NCI-H2029 (cell line): ENCODE measurements around the gene KCNAB1.
"Not testable (repeated sequence)": the region's sequence is repeated elsewhere in the genome, so short reads cannot be mapped to it uniquely, and the experiment has no call there.

Source experiments
- DNase-seq: peaks from one replicate; lab custom pipeline; 2025; lab: John Stamatoyannopoulos, UW

The KCNAB1 gene

GRCh38 chr3:156176048-156176447 is 55.7 kb downstream of the KCNAB1 start:
- DNase-seq, result peak; percentile 65

DNA sequence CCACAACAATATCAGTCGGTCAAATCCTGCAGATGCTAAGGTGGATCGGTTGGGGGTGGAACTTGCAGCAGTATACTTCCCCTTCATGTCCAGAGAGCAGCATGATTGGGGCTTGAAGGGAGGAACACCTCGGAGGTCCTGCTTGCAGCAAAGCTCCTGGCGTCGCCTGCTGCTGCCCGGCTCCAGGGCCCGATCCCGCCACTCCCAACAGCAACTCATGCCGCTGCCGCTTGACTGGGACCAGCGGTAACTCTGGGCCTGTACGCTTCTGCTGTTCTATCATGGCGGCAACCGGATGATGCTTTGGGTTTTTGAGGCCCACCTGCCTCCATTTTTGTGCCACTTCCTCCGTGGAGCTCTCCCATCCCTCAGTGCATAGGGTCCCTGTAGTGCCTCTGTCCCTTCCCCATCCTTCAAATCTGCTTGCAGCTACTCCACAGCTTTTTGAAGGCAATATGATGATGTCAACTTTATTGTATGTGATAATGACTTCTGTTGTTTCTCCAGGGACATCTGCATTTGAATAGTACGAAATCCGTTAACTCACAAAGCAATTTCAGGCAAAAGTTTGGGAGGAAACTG is 56.3 kb downstream of the KCNAB1 start:
- DNase-seq, result no peak

DNA sequence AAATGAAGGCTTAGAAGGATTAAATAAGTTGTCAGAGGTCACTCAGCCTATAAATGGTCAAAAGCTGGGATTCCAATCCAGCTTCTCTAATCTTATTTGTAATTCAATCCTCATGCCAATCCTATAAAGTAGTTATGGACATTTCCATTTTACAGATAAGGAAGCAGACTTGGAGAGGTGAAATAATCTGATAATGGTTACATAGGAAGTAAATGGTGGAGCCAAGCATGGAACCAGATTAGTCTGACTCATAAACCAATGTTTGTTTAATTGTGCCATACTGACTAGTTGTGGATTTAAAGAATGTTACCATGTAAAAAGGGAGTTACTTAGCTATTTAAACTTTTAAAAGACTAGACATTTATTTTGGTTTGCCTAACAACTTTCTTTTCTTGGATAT is 59.7 kb downstream of the KCNAB1 start:
- DNase-seq, result no peak

DNA sequence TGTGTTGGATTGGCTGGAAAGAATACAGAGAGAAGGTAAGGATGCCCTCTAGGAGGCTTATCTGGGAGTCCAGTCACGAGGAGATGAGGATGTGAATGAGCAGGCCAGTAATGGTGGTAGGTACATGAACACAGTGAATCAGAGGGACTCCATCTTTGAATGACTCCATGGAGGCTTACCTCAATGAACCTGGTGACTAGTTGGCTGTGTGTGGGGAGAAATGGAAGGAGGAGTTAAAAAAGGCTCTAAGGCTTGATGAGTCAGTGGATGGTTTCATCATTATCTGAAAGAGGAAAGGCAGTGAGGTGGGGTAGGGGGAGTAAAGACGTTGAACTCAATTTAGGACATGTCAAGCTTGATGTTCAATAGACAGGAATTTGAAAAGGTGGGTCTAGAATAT is 61.1 kb downstream of the KCNAB1 start:
- no peak for DNase-seq

- no peak for DNase-seq
Measured at GRCh38 chr3:156183396-156183795, 63.0 kb downstream of the KCNAB1 start.

DNA sequence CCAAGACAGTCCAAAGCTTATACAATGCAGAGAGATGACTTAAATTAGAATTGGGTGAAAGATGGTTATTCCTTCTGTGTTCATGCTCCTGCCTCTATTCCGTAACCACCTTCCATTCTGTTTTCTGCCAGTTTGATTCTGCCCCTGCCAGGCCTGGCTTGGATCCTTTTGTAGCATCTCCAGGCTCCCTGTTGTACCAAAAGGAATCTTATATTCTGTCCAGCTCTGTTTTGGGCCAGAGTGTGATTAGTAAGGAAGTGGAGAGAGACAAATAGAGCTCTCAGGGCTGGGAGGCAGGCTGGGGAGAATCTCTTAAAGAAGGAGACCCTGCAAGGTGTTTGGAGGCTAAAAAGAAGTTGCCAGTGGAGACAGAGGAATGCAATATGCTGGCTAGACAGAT is 63.8 kb downstream of the KCNAB1 start:
- no peak for DNase-seq

DNA sequence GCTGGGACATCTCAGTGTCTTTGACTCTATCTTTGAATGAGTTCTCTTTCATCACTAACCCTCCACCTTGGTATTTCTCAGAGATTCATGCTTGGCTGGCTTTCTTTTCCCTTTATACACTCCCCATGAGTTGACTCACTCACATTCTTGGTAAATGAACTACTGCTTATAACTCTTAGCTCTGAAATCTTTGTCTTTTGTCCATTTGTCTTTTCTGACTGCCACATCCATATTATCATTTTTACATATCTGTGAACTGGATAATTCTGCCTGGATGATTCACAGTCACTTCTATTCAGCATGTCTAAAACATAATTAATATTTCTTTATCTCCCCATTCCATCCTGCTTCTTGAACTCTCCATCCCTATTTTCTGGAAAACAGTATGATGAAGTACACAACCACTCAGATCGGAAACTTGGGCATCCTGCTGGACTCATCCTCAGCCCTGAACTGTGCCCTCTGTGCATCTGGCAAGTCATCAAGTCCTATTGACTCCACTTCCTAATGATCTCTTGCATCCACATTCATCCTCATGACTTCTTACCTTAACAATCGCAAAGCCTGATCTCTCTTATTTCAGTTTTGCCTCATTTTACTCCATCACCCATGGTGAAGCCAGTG is 66.9 kb downstream of the KCNAB1 start:
- DNase-seq, result no peak

DNA sequence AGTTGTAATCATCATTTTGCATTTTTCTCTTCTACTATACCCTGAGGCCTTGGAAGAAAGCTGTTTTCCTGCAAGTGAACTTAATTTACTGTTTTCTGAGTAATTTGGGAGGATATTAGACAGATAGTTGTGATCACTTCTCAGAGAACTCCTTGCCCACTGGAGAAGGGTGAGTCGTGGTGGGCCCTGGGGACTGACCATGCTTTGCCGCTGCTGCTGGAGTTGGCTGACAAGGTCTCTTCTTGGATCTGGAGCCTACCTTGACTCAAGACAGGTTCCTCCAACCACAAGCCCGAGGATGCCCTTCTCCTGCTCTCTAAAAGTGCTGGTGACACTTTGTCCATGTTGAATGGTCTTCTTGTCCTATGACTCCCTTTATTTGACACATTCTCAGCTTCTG is 68.4 kb downstream of the KCNAB1 start:
- no peak for DNase-seq

- no peak for DNase-seq
Measured at GRCh38 chr3:156189927-156190326, 69.5 kb downstream of the KCNAB1 start.

- DNase-seq, result not testable (repeated sequence)
Measured at GRCh38 chr3:156194945-156195344, 74.6 kb downstream of the KCNAB1 start.

DNA sequence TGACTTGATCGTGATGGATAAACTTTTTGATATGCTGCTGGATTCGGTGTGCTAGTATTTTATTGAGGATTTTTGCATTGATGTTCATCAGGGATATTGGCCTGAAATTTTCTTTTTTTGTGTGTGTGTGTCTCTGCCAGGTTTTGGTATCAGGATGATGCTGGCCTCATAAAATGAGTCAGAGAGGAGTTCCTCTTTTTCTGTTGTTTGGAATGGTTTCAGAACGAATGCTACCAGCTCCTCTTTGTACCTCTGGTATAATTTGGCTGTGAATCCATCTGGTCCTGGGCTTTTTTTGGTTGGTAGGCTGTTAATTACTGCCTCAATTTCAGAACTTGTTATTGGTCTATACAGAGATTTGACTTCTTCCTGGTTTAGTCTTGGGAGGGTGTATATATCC is 76.8 kb downstream of the KCNAB1 start:
- DNase-seq, result not testable (repeated sequence)

- DNase-seq, result no peak
Measured at GRCh38 chr3:156201411-156202405, 81.3 kb downstream of the KCNAB1 start.

DNA sequence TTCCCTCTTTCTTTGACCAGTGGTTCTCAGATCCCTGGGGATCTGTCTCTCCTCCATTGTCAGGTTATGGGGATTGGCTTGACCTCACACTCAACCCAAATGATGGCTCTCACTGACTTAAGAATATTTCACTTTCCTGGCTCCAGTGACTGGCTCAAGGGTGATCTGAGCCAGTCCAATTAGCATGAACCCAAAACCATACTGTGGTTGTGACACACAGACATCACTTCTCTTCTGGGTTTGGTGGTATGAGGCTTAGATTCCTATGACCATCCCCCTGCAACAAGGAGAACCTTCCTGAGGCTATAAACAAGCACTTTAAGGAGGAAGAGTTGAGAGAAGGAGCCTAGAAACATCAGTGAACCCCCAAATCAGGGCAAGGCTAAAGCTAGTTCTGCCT is 85.8 kb downstream of the KCNAB1 start:
- no peak for DNase-seq

DNA sequence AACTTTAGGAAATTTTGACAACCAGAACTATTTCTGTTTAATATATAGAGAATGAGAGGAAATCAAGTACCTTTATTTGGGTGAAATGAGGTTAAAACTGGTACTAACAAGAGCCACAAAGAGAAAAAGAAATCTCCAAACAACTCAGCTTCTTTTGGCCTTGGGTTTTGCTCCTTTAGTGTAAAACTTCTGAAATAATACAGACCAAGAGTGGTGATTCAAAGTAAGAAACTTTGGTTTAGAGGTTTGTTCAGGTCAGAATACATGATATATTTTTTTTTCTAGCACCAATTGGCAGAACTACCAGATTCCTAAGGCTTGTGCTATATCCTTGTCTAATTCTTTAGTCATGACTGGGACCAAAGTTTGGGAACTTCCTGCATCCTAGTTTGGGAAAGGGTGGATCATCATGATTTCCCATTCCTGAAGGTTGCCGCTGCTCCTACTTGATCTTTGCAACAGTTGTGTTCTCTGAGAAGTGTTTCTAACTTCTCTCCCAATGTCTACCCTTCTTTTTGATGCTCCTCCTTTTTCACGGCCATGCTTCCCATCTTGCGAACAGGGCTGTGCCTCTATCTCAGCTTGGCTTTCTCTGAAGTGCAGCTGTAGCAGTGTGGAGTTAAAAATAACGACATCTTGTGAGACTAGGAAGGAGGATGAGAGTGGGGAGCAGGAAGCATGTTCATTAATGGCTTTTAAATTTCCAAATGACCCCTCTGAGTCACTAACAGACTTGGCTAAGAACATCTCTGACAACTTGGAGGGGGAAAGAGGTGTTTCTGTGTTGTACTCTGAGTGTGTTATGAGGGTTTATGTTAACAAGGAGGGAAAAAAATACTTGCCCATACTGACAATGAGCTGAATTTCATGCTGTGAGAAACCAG is 87.7 kb downstream of the KCNAB1 start:
- DNase-seq, result no peak

GRCh38 chr3:156209631-156210335 is 89.4 kb downstream of the KCNAB1 start:
- DNase-seq, result no peak

- no peak for DNase-seq
Measured at GRCh38 chr3:156211583-156211982, 91.2 kb downstream of the KCNAB1 start.

DNA sequence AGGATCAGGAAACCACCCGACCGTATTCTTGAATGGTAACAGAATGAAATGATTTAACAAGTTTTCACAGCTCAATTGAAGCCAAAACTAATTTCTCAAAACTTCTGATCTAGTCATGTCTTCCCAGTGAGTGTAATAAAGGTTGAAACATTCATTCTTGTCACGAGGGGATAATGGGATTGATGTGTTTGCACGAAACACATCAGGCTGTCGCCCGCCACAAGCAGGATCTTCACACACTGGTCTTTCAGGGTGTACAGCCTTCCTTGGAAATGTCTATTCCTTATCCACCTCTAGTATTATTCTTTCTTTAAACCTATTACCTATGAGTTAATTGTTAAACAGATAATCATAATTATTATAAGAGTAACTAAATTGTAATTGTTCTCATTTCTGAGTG is 94.3 kb downstream of the KCNAB1 start:
- no peak for DNase-seq

GRCh38 chr3:156215751-156216150 is 95.4 kb downstream of the KCNAB1 start:
- DNase-seq, result no peak

- no peak for DNase-seq
Measured at GRCh38 chr3:156216216-156216615, 95.8 kb downstream of the KCNAB1 start.

DNA sequence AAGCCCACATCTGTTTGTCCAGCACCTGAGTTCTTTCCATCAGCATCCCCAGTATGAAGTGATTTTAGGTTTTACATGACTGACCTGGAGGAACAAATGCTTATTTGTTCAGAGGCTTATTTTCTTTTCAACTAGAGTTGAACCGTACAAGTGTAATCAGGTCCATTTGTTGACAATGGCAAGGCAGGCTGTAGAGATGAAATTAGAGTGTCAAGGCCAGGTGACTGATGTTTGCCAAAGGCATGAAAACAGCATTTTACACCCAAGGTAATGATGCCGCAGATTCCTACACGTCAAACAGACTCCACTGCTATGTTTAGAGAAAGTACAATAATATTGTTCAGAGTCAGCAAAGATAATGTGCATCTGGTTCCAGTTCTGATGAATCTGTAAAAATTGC is 96.5 kb downstream of the KCNAB1 start:
- peak; percentile 4 for DNase-seq

DNA sequence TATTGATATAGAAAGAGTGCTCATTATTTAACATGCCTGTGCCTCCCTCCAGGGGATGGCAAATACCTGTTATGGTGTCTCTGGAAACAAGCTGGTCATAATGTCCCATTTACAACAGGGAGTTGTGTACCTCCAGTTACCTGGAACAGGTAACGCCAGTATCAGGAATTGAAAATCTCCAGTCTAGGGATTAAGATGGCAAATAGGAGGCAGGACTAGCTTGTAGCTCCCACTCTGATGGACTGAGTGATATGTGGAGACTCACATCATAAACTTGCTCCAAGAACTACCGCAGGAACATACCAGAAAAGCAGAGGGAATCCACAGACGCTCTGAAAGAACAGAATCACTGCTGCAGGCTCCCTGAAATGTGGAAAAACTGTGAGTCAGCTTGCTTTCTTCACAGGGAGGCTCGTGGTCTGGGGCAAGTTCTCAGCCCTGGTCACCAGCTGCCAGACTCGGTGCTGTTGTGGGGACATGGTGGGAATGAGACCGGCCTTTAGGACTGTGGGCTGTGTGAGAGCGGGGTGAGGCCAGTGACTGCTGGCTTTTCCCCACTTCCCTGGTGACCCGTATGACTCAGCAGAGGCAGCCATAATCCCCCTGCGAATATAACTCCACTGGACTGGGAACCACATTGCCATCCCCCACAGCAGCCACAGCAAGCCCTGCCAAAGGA is 97.4 kb downstream of the KCNAB1 start:
- no peak for DNase-seq
